ENCODE measurements around the gene IGF2R.

- no peak for TF ChIP-seq POLR2A (IDR thresholded peaks at IDR 0.05)
- no peak for TF ChIP-seq CTCF (IDR thresholded peaks at IDR 0.05)
These were observed 80.5 kb downstream of the IGF2R start for GRCh38 chr6:160049346-160049745.
